ENCODE results near the gene ZNF664. TPM values are rescaled to one million over a fixed set of nuclear protein-coding genes. Genes with fewer than 3 reads are reported as not detected.

Gene ZNF664
- total and polyA plus RNA-seq, 4 donors: 31.7 to 118 (median 69.5) TPM

GRCh38 chr12:123960029-123960735 is 12.8 kb upstream of the ZNF664 start:
- Histone ChIP-seq H3K9me3 (ENCODE audit: control insufficient read depth in 4 of 4, insufficient read depth in 3 of 4, low read length in 3 of 4) (no peaks in the 10 kb centered on the region), H3K9ac (ENCODE audit: insufficient read depth in 1 of 2, low read length in 2 of 2) (no peak overlapping the region), H3K27me3 (ENCODE audit: control insufficient read depth in 3 of 3, insufficient read depth in 3 of 3, low read length in 2 of 3) (no peaks in the 10 kb centered on the region), H3K27ac (ENCODE audit: low read depth in 1 of 2, low read length in 1 of 2) (no peak overlapping the region), H3K36me3 (ENCODE audit: control insufficient read depth in 4 of 4, insufficient read depth in 4 of 4, low read length in 4 of 4) (peaks cover 0 to 9% (median 5%) of the 10 kb centered on the region in 4 donors), H3K4me1 (ENCODE audit: control insufficient read depth in 5 of 5, insufficient read depth in 5 of 5, low read length in 5 of 5) (peaks cover 4 to 20% (median 7%) of the 10 kb centered on the region in 5 donors), H3K4me3 (no peak overlapping the region)
- WGBS, 2 donors: 95 to 96% methylated on average over 9 of the region's 9 CpGs
- no peak for TF ChIP-seq CTCF (IDR thresholded peaks at IDR 0.05; ENCODE audit: control extremely low read depth, extremely low read depth)
- no peak for ATAC-seq (ENCODE audit: insufficient read depth, low FRiP score)
- no peak for DNase-seq

GRCh38 chr12:123960856-123961255 is 12.2 kb upstream of the ZNF664 start:
- Histone ChIP-seq H3K9me3 (ENCODE audit: control insufficient read depth in 4 of 4, insufficient read depth in 3 of 4, low read length in 3 of 4) (no peaks in the 10 kb centered on the region), H3K9ac (ENCODE audit: insufficient read depth in 1 of 2, low read length in 2 of 2) (no peak overlapping the region), H3K27ac (ENCODE audit: low read depth in 1 of 2, low read length in 1 of 2) (no peak overlapping the region), H3K4me1 (ENCODE audit: control insufficient read depth in 5 of 5, insufficient read depth in 5 of 5, low read length in 5 of 5) (peaks cover 4 to 20% (median 7%) of the 10 kb centered on the region in 5 donors), H3K36me3 (ENCODE audit: control insufficient read depth in 4 of 4, insufficient read depth in 4 of 4, low read length in 4 of 4) (peaks cover 3 to 9% (median 5%) of the 10 kb centered on the region in 4 donors), H3K4me3 (no peak overlapping the region), H3K27me3 (ENCODE audit: control insufficient read depth in 3 of 3, insufficient read depth in 3 of 3, low read length in 2 of 3) (no peaks in the 10 kb centered on the region)
- no peak for TF ChIP-seq CTCF (IDR thresholded peaks at IDR 0.05; ENCODE audit: control extremely low read depth, extremely low read depth)
- 89 to 95% methylated on average over 4 of the region's 4 CpGs for WGBS, 2 donors
- DNase-seq: no peak
- no peak for ATAC-seq (ENCODE audit: insufficient read depth, low FRiP score)

GRCh38 chr12:123961585-123962345 is 11.2 kb upstream of the ZNF664 start:
- no peaks in the 10 kb centered on the region for H3K27me3 ChIP-seq (ENCODE audit: control insufficient read depth in 3 of 3, insufficient read depth in 3 of 3, low read length in 2 of 3)
- H3K9ac ChIP-seq (ENCODE audit: insufficient read depth in 1 of 2, low read length in 2 of 2): peak overlapping the region in 1 of 2 donors; percentile 16
- H3K4me1 ChIP-seq (ENCODE audit: control insufficient read depth in 5 of 5, insufficient read depth in 5 of 5, low read length in 5 of 5): peaks cover 4 to 20% (median 7%) of the 10 kb centered on the region in 5 donors
- no peak overlapping the region for H3K27ac ChIP-seq (ENCODE audit: low read depth in 1 of 2, low read length in 1 of 2)
- H3K36me3 ChIP-seq (ENCODE audit: control insufficient read depth in 4 of 4, insufficient read depth in 4 of 4, low read length in 4 of 4): peaks cover 3 to 9% (median 5%) of the 10 kb centered on the region in 4 donors
- TF ChIP-seq CTCF (IDR thresholded peaks at IDR 0.05; ENCODE audit: control extremely low read depth, extremely low read depth): no peak
- no peaks in the 10 kb centered on the region for H3K9me3 ChIP-seq (ENCODE audit: control insufficient read depth in 4 of 4, insufficient read depth in 3 of 4, low read length in 3 of 4)
- 64 to 82% methylated on average over 12 of the region's 12 CpGs for WGBS, 2 donors
- DNase-seq (no peak), ATAC-seq (ENCODE audit: insufficient read depth, low FRiP score) (peak; percentile 11)
- no peak overlapping the region for H3K4me3 ChIP-seq
